Naive thymus-derived CD4-positive, alpha-beta T cell (primary cell): Measurements from ENCODE around the gene CPAMD8. TPM values are rescaled to one million over a fixed set of nuclear protein-coding genes. Genes with fewer than 3 reads are reported as not detected.
"Not testable (repeated sequence)": the region's sequence is repeated elsewhere in the genome, so short reads cannot be mapped to it uniquely, and the experiment has no call there.

ENCODE experiments used
- ATAC-seq: fragments of 150-1000 bp; cut with Tn5 transposase; 2 replicates; pipeline ENCODE4 v1.10.0; 2021; ENCODE audit warnings: mild to moderate bottlenecking, moderate library complexity
- CTCF ChIA-PET: fragments of 350-600 bp; sonication (Branson Sonifier 250); formaldehyde crosslinking; loops from one replicate; lab custom pipeline; 2021; ENCODE audit warnings: antibody characterized with exemption; lab: Charles Lee
- POLR2A ChIA-PET: fragments of 350-600 bp; sonication (Branson Sonifier 250); formaldehyde crosslinking; loops from one replicate; lab custom pipeline; 2021; ENCODE audit warnings: antibody characterized with exemption, inconsistent platforms; lab: Charles Lee
- DNase-seq, 9 donors: peaks; one replicate each; pipeline versions ENCODE4 v3.0.0 to v3.0.0-alpha.2; 2020 to 2022; ENCODE audit warnings: mixed read lengths in 1 of 9
- H3K27ac ChIP-seq: one replicate; pipeline ENCODE4 v1.7.0; 2013; ENCODE audit warnings: mild to moderate bottlenecking, low read depth, low read length, moderate library complexity
- H3K27me3 ChIP-seq, 2 donors: one replicate each; pipeline ENCODE4 v1.7.0; 2013; ENCODE audit warnings: low read length in 2 of 2, mild to moderate bottlenecking in 2 of 2, moderate library complexity in 2 of 2; ENCODE audit not compliant: control insufficient read depth in 2 of 2, insufficient read depth in 2 of 2
- H3K36me3 ChIP-seq, 3 experiments: 1 replicate in 2 of 3; 2 replicates in 1 of 3; pipeline ENCODE4 v1.7.0; 2013; ENCODE audit warnings: low read length in 3 of 3, mild to moderate bottlenecking in 3 of 3, moderate library complexity in 1 of 3; ENCODE audit not compliant: insufficient read depth in 3 of 3, control insufficient read depth in 2 of 3
- H3K4me1 ChIP-seq, 2 donors: one replicate each; pipeline ENCODE4 v1.7.0; 2013; ENCODE audit warnings: low read length in 2 of 2, mild to moderate bottlenecking in 2 of 2, moderate library complexity in 1 of 2; ENCODE audit not compliant: control insufficient read depth in 2 of 2, insufficient read depth in 2 of 2
- H3K4me3 ChIP-seq: 2 replicates; pipeline ENCODE4 v1.7.0; 2013; ENCODE audit warnings: mild to moderate bottlenecking, low read length
- H3K9me3 ChIP-seq, 3 experiments: 1 replicate in 2 of 3; 2 replicates in 1 of 3; pipeline ENCODE4 v1.7.0; 2013; ENCODE audit warnings: low read length in 3 of 3; ENCODE audit not compliant: control insufficient read depth in 2 of 3
- H3K27ac Mint-ChIP-seq, 9 donors: one replicate each; pipeline ENCODE4 v1.8.0; 2020 to 2022; ENCODE audit warnings: mixed read lengths in 9 of 9, mild to moderate bottlenecking in 8 of 9, moderate library complexity in 5 of 9, inconsistent platforms in 2 of 9
- H3K27me3 Mint-ChIP-seq, 5 donors: one replicate each; pipeline ENCODE4 v1.8.0; 2021 to 2022; ENCODE audit warnings: mixed read lengths in 5 of 5, mild to moderate bottlenecking in 1 of 5
- H3K36me3 Mint-ChIP-seq, 5 donors: one replicate each; pipeline ENCODE4 v1.8.0; 2020 to 2022; ENCODE audit warnings: mixed read lengths in 5 of 5, mild to moderate bottlenecking in 3 of 5, inconsistent platforms in 1 of 5
- H3K4me1 Mint-ChIP-seq, 7 donors: one replicate each; pipeline ENCODE4 v1.8.0; 2020 to 2022; ENCODE audit warnings: mixed read lengths in 7 of 7, mild to moderate bottlenecking in 3 of 7, inconsistent platforms in 1 of 7
- H3K4me3 Mint-ChIP-seq, 10 donors: one replicate each; pipeline ENCODE4 v1.8.0; 2020 to 2022; ENCODE audit warnings: mild to moderate bottlenecking in 10 of 10, mixed read lengths in 10 of 10, moderate library complexity in 6 of 10, inconsistent platforms in 2 of 10
- H3K9me3 Mint-ChIP-seq, 11 donors: one replicate each; pipeline ENCODE4 v1.8.0; 2020 to 2022; ENCODE audit warnings: mixed read lengths in 11 of 11, mild to moderate bottlenecking in 4 of 11, inconsistent platforms in 1 of 11, moderate library complexity in 1 of 11
- intact Hi-C, 2 donors: fragments of 100-400 bp; cut with micrococcal nuclease; formaldehyde crosslinking; loops; one replicate each; pipeline ENCODE4 v1.15.1; 2023
- polyA plus RNA-seq, 2 donors: library from polyadenylated mRNA; unstranded; fragments of 300-500 nt; fragmentation: Illumina TruSeq; gene quantifications; one replicate each; pipeline ENCODE4 v1.2.3, GENCODE V29; 2021
- total RNA-seq, 6 experiments: library from RNA in 5 of 6; stranded (reverse) in 5 of 6; gene quantifications; 1 replicate in 5 of 6; 2 replicates in 1 of 6; pipeline ENCODE4 v1.2.3 and lab custom pipeline; 2021 to 2026

Gene CPAMD8
- total and polyA plus RNA-seq, 7 experiments from 2014 or later = 0.18 to 6.6 (median 2.4) TPM

- H3K27ac ChIP-seq, H3K27me3 ChIP-seq, H3K4me3 Mint-ChIP-seq, H3K4me3 ChIP-seq, ATAC-seq, intact Hi-C loops, H3K27ac Mint-ChIP-seq, H3K36me3 Mint-ChIP-seq, H3K36me3 ChIP-seq, H3K9me3 ChIP-seq, POLR2A ChIA-PET, H3K4me1 Mint-ChIP-seq, H3K4me1 ChIP-seq, DNase-seq: not testable (repeated sequence)
- Mint-ChIP-seq H3K9me3 (peaks cover 4 to 20% (median 9%) of the 10 kb centered on the region in 11 donors), H3K27me3 (peaks cover 0 to 11% (median 2%) of the 10 kb centered on the region in 5 donors)
- CTCF ChIA-PET = interaction anchor here (0.7 kb wide), 1 partner anchor 73 kb away, joined by 3 read pairs; no protein-coding TSS in a partner anchor
Measured at GRCh38 chr19:16940063-16940462, 86.5 kb downstream of the CPAMD8 start.

DNA sequence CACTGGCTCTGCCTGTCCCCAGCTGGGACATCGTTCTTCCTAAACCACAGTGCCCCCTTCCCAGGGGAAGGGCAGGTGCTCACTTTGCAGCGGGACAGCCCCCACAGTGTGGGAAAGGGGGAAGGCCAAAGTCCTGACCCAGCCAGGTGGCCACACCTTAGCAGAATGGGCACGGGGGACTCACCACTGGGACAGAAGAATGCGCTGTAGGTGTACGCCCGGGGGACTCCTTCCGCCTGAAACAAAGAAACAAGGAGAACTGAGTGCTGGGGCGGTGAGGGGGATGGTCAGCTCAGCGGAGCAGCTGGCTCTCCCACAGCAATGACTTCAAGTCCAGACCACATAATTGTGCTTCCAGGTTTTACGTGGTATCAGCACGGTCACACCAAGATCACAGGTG is 88.4 kb downstream of the CPAMD8 start:
- H3K4me1 ChIP-seq = no peaks in the 10 kb centered on the region
- intact Hi-C loops = no loop called here
- H3K27ac ChIP-seq = no peak overlapping the region
- Mint-ChIP-seq H3K9me3 (peaks cover 12 to 36% (median 21%) of the 10 kb centered on the region in 11 donors), H3K4me1 (no peaks in the 10 kb centered on the region), H3K27ac (no peak overlapping the region), H3K4me3 (no peak overlapping the region), H3K36me3 (peaks cover 0 to 13% (median 3%) of the 10 kb centered on the region in 5 donors), H3K27me3 (peaks cover 0 to 11% (median 5%) of the 10 kb centered on the region in 5 donors)
- no peak for ATAC-seq
- CTCF ChIA-PET = no interaction called here
- H3K9me3 ChIP-seq = peaks cover 0 to 15% (median 2%) of the 10 kb centered on the region in 3 experiments
- H3K27me3 ChIP-seq = no peaks in the 10 kb centered on the region
- DNase-seq = no peak
- no peak overlapping the region for H3K4me3 ChIP-seq
- POLR2A ChIA-PET = no interaction called here
- H3K36me3 ChIP-seq = no peaks in the 10 kb centered on the region

- H3K4me3 Mint-ChIP-seq, ATAC-seq, POLR2A ChIA-PET, H3K4me1 Mint-ChIP-seq, H3K36me3 ChIP-seq, H3K27me3 ChIP-seq, H3K4me1 ChIP-seq, CTCF ChIA-PET, H3K27ac ChIP-seq, DNase-seq, H3K27ac Mint-ChIP-seq, H3K4me3 ChIP-seq, intact Hi-C loops: not testable (repeated sequence)
- H3K36me3 Mint-ChIP-seq = peaks cover 0 to 14% (median 3%) of the 10 kb centered on the region in 5 donors
- H3K9me3 ChIP-seq = peaks cover 0 to 15% (median 2%) of the 10 kb centered on the region in 3 experiments
- H3K9me3 Mint-ChIP-seq = peaks cover 12 to 39% (median 21%) of the 10 kb centered on the region in 11 donors
- H3K27me3 Mint-ChIP-seq = peaks cover 0 to 11% (median 5%) of the 10 kb centered on the region in 5 donors
Measured at GRCh38 chr19:16937796-16938195, 88.8 kb downstream of the CPAMD8 start.

DNA sequence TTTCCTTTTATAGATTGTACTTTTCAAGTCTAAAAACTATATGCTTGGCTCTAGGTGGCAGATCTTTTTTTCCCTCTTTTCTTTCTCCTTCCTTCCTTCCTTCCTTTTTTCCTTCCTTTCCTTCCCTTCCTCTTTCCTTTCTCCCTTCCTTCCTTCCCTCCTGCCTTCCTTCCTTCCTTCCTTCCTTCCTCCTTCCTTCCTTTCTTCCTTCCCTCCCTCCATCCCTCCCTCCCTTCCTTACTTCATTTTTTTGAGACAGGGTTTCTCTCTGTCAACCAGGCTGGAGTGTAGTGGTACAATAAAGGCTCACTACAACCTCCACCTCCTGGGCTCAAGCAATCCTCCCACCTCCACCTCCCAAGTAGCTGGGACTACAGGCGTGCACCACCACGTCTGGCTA is 89.7 kb downstream of the CPAMD8 start:
- Histone ChIP-seq H3K9me3 (peaks cover 0 to 15% (median 2%) of the 10 kb centered on the region in 3 experiments), H3K27me3 (no peaks in the 10 kb centered on the region), H3K36me3 (no peaks in the 10 kb centered on the region), H3K27ac (no peak overlapping the region), H3K4me3 (no peak overlapping the region), H3K4me1 (no peaks in the 10 kb centered on the region)
- Mint-ChIP-seq H3K4me3 (no peak overlapping the region), H3K4me1 (no peaks in the 10 kb centered on the region), H3K36me3 (peaks cover 0 to 14% (median 3%) of the 10 kb centered on the region in 5 donors), H3K27ac (no peak overlapping the region), H3K27me3 (peaks cover 0 to 12% (median 5%) of the 10 kb centered on the region in 5 donors), H3K9me3 (peaks cover 12 to 47% (median 21%) of the 10 kb centered on the region in 11 donors)
- POLR2A ChIA-PET = no interaction called here
- DNase-seq = no peak
- intact Hi-C loops = no loop called here
- CTCF ChIA-PET = no interaction called here
- ATAC-seq = no peak

- H3K4me1 ChIP-seq = no peaks in the 10 kb centered on the region
- ChIA-PET CTCF (no interaction called here), POLR2A (no interaction called here)
- H3K36me3 ChIP-seq = no peaks in the 10 kb centered on the region
- ATAC-seq = no peak
- H3K27ac ChIP-seq = no peak overlapping the region
- Mint-ChIP-seq H3K4me1 (no peaks in the 10 kb centered on the region), H3K36me3 (peaks cover 0 to 14% (median 4%) of the 10 kb centered on the region in 5 donors), H3K9me3 (peaks cover 12 to 52% (median 28%) of the 10 kb centered on the region in 11 donors), H3K27ac (no peak overlapping the region), H3K27me3 (peaks cover 5 to 17% (median 5%) of the 10 kb centered on the region in 5 donors), H3K4me3 (no peak overlapping the region)
- no peak for DNase-seq
- no peak overlapping the region for H3K4me3 ChIP-seq
- intact Hi-C loops = no loop called here
- H3K9me3 ChIP-seq = peaks cover 0 to 15% (median 2%) of the 10 kb centered on the region in 3 experiments
- no peaks in the 10 kb centered on the region for H3K27me3 ChIP-seq
Measured at GRCh38 chr19:16934489-16934888, 92.1 kb downstream of the CPAMD8 start.

DNA sequence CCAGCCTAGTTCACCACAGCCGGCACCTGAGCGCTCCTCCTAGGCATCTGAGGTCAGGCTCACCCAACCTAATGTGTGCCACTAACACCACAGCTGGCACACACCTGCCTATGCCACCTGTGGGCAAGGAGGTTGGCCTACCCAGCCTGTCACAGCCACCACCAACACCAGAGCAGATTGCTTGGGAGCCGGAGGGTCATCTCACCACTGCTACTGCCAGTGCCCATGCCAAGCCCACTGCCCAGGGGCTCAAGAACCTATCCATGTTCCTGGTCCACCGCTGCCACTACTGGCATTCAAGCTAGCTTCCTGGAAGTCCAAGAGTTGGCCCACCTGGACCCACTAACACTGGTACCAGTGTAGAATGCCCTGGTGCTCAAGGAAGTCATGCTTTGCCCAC is 95.3 kb downstream of the CPAMD8 start:
- H3K27me3 Mint-ChIP-seq = peaks cover 5 to 37% (median 16%) of the 10 kb centered on the region in 5 donors
- H3K27ac ChIP-seq = no peak overlapping the region
- H3K36me3 Mint-ChIP-seq = peaks cover 5 to 25% (median 18%) of the 10 kb centered on the region in 5 donors
- H3K4me3 Mint-ChIP-seq = no peak overlapping the region
- ATAC-seq (no peak), DNase-seq (no peak)
- no peaks in the 10 kb centered on the region for H3K36me3 ChIP-seq
- no peak overlapping the region for H3K4me3 ChIP-seq
- peaks cover 18 to 62% (median 38%) of the 10 kb centered on the region in 11 donors for H3K9me3 Mint-ChIP-seq
- H3K27me3 ChIP-seq = no peaks in the 10 kb centered on the region
- H3K27ac Mint-ChIP-seq = no peak overlapping the region
- peaks cover 0 to 5% (median 0%) of the 10 kb centered on the region in 7 donors for H3K4me1 Mint-ChIP-seq
- ChIA-PET POLR2A (no interaction called here), CTCF (no interaction called here)
- H3K9me3 ChIP-seq = peaks cover 0 to 15% (median 2%) of the 10 kb centered on the region in 3 experiments
- H3K4me1 ChIP-seq = no peaks in the 10 kb centered on the region
- intact Hi-C loops = no loop called here

- peaks cover 0 to 5% (median 0%) of the 10 kb centered on the region in 7 donors for H3K4me1 Mint-ChIP-seq
Measured at GRCh38 chr19:16930753-16931152, 95.9 kb downstream of the CPAMD8 start.

More at GRCh38 chr19:16930753-16931152, 95.9 kb downstream of the CPAMD8 start:
- Mint-ChIP-seq H3K27me3 (peaks cover 5 to 37% (median 16%) of the 10 kb centered on the region in 5 donors), H3K27ac (no peak overlapping the region), H3K9me3 (peaks cover 13 to 56% (median 38%) of the 10 kb centered on the region in 11 donors), H3K4me3 (no peak overlapping the region), H3K36me3 (peaks cover 5 to 25% (median 18%) of the 10 kb centered on the region in 5 donors)
- Histone ChIP-seq H3K4me3 (no peak overlapping the region), H3K27me3 (no peaks in the 10 kb centered on the region), H3K9me3 (peaks cover 0 to 15% (median 2%) of the 10 kb centered on the region in 3 experiments), H3K27ac (no peak overlapping the region), H3K4me1 (no peaks in the 10 kb centered on the region), H3K36me3 (no peaks in the 10 kb centered on the region)
- intact Hi-C loops = no loop called here
- ATAC-seq = no peak
- CTCF ChIA-PET = no interaction called here
- POLR2A ChIA-PET = no interaction called here
- DNase-seq = no peak
